A172 (cell line): ENCODE data around the gene FGD4. TPM values are rescaled to one million over a fixed set of nuclear protein-coding genes. Genes with fewer than 3 reads are reported as not detected.
"Not testable (repeated sequence)": the region's sequence is repeated elsewhere in the genome, so short reads cannot be mapped to it uniquely, and the experiment has no call there.

Source experiments
- DNase-seq: peaks from one replicate; pipeline ENCODE4 v3.0.0-alpha.2; 2015; ENCODE audit warnings: low spot score
- total RNA-seq: library from RNA; depleted of rRNA; stranded (reverse); fragments of >200 nt; shearing (Covaris generic); gene quantifications from 2 replicates; pipeline ENCODE4 v1.2.3, GENCODE V29; 2014

The FGD4 gene
- total RNA-seq, 1 experiment from 2014 or later: 0.69 TPM

GRCh38 chr12:32519047-32519446 lies 119.7 kb downstream of the FGD4 start:
- no peak for DNase-seq

GRCh38 chr12:32522331-32523221 lies 123.2 kb downstream of the FGD4 start:
- DNase-seq: no peak

- not testable (repeated sequence) for DNase-seq
These were observed 126.4 kb downstream of the FGD4 start for GRCh38 chr12:32525802-32526201.

GRCh38 chr12:32526343-32526742 lies 127.0 kb downstream of the FGD4 start:
- not testable (repeated sequence) for DNase-seq

GRCh38 chr12:32532422-32532821 lies 133.1 kb downstream of the FGD4 start:
- DNase-seq: no peak

GRCh38 chr12:32532951-32533350 lies 133.6 kb downstream of the FGD4 start:
- no peak for DNase-seq

- DNase-seq: not testable (repeated sequence)
These were observed 134.1 kb downstream of the FGD4 start for GRCh38 chr12:32533506-32533905.

- peak; percentile 41 for DNase-seq
These were observed 134.7 kb downstream of the FGD4 start for GRCh38 chr12:32533971-32534590.

- no peak for DNase-seq
These were observed 135.3 kb downstream of the FGD4 start for GRCh38 chr12:32534698-32535097.

GRCh38 chr12:32535288-32535999 lies 136.1 kb downstream of the FGD4 start:
- DNase-seq: peak; percentile 55

GRCh38 chr12:32536000-32536345 lies 136.6 kb downstream of the FGD4 start:
- DNase-seq: no peak

- no peak for DNase-seq
These were observed 142.5 kb downstream of the FGD4 start for GRCh38 chr12:32541754-32542374.

- DNase-seq: no peak
These were observed 143.3 kb downstream of the FGD4 start for GRCh38 chr12:32542428-32543229.

GRCh38 chr12:32544893-32545292 lies 145.5 kb downstream of the FGD4 start:
- DNase-seq: no peak

GRCh38 chr12:32545413-32545980 lies 146.1 kb downstream of the FGD4 start:
- no peak for DNase-seq

GRCh38 chr12:32546272-32546671 lies 146.9 kb downstream of the FGD4 start:
- DNase-seq: no peak

- no peak for DNase-seq
These were observed 149.4 kb downstream of the FGD4 start for GRCh38 chr12:32548691-32549281.

- DNase-seq: no peak
These were observed 150.3 kb downstream of the FGD4 start for GRCh38 chr12:32549675-32550079.

GRCh38 chr12:32551058-32551457 lies 151.7 kb downstream of the FGD4 start:
- no peak for DNase-seq

GRCh38 chr12:32558903-32559302 lies 159.5 kb downstream of the FGD4 start:
- DNase-seq: no peak

GRCh38 chr12:32559434-32559833 lies 160.1 kb downstream of the FGD4 start:
- DNase-seq: no peak
